GM11168 (cell line): Measurements from ENCODE around the gene XDH.

Source experiments
- in situ Hi-C: fragments of 300-500 bp; cut with MboI; formaldehyde crosslinking; loops from one replicate; pipeline ENCODE4 v1.12.0; 2022; ENCODE audit warnings: low sequenced_read_pairs; ENCODE audit not compliant: unreplicated experiment

XDH gene

GRCh38 chr2:31300309-31300708 is 114.2 kb downstream of the XDH start:
- in situ Hi-C loops: no loop called here

- in situ Hi-C loops: no loop called here
Measured at GRCh38 chr2:31299547-31299946, 115.0 kb downstream of the XDH start.

- in situ Hi-C loops: no loop called here
Measured at GRCh38 chr2:31297751-31298150, 116.8 kb downstream of the XDH start.

- in situ Hi-C loops: no loop called here
Measured at GRCh38 chr2:31296641-31297287, 117.8 kb downstream of the XDH start.

- in situ Hi-C loops: no loop called here
Measured at GRCh38 chr2:31294196-31294595, 120.3 kb downstream of the XDH start.

GRCh38 chr2:31287654-31288053 is 126.9 kb downstream of the XDH start:
- in situ Hi-C loops: loop anchor here (10.0 kb wide), 1 partner anchor 83 kb away; no protein-coding TSS in a partner anchor

GRCh38 chr2:31286961-31287550 is 127.5 kb downstream of the XDH start:
- in situ Hi-C loops: loop anchor here (10.0 kb wide), 1 partner anchor 82 kb away; no protein-coding TSS in a partner anchor

- in situ Hi-C loops: loop anchor here (10.0 kb wide), 1 partner anchor 81 kb away; no protein-coding TSS in a partner anchor
Measured at GRCh38 chr2:31286230-31286629, 128.3 kb downstream of the XDH start.
